Measurements from ENCODE around the gene CNTNAP2.

DNA sequence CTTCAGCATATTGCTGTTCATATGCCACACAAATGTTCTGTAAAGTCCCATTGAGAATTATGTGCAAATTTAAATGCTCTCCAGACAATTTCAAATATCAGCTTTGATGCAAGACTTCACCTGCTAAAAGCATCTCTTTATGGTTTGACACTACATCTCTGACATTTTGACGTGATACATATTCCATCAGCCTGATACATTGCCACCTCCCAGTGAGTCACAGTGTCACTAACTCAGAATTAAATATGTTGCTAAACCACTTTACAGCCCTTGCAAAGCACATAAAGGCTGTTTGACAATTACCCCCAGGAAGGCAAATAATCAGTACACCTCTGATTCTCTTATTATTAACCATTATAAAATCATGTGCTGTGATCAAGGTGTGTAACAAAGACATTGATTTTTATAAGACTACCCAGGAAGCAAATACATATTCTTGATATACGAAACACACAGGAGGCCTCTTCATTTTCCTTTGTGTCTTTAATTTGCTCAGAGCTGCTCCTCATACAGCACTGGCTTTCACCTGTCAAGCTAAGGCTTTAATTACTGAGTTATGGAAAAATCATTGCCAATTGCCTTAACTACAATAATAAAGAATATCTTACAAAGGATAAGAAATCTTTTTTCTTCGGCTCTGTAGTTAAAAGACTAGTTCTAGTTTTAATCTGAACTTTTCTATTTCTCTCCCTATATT is 1926.5 kb downstream of the CNTNAP2 start:
- TF ChIP-seq, protein P1, sequence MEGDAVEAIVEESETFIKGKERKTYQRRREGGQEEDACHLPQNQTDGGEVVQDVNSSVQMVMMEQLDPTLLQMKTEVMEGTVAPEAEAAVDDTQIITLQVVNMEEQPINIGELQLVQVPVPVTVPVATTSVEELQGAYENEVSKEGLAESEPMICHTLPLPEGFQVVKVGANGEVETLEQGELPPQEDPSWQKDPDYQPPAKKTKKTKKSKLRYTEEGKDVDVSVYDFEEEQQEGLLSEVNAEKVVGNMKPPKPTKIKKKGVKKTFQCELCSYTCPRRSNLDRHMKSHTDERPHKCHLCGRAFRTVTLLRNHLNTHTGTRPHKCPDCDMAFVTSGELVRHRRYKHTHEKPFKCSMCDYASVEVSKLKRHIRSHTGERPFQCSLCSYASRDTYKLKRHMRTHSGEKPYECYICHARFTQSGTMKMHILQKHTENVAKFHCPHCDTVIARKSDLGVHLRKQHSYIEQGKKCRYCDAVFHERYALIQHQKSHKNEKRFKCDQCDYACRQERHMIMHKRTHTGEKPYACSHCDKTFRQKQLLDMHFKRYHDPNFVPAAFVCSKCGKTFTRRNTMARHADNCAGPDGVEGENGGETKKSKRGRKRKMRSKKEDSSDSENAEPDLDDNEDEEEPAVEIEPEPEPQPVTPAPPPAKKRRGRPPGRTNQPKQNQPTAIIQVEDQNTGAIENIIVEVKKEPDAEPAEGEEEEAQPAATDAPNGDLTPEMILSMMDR (IDR thresholded peaks at IDR 0.05; ENCODE audit: borderline replicate concordance, extremely low read depth, low read length, poor library complexity, severe bottlenecking) = no peak
- no peak for TF ChIP-seq EZH2 (IDR thresholded peaks at IDR 0.05; ENCODE audit: borderline replicate concordance, low read depth, low read length, severe bottlenecking)
